Measurements from ENCODE around the gene SPEF2.
"Not testable (repeated sequence)": the region's sequence is repeated elsewhere in the genome, so short reads cannot be mapped to it uniquely, and the experiment has no call there.

The SPEF2 gene

GRCh38 chr5:35659556-35659955, 41.9 kb downstream of the SPEF2 start:
- no peak for DNase-seq (ENCODE audit: low read depth)

GRCh38 chr5:35660451-35660850, 42.8 kb downstream of the SPEF2 start:
- DNase-seq (ENCODE audit: low read depth): peak; percentile 23

- no peak for DNase-seq (ENCODE audit: low read depth)
Measured at GRCh38 chr5:35664584-35664983, 46.9 kb downstream of the SPEF2 start.

GRCh38 chr5:35665096-35665495, 47.4 kb downstream of the SPEF2 start:
- DNase-seq (ENCODE audit: low read depth): no peak

- no peak for DNase-seq (ENCODE audit: low read depth)
Measured at GRCh38 chr5:35668319-35668718, 50.7 kb downstream of the SPEF2 start.

- DNase-seq (ENCODE audit: low read depth): no peak
Measured at GRCh38 chr5:35668794-35669193, 51.1 kb downstream of the SPEF2 start.

- DNase-seq (ENCODE audit: low read depth): peak; percentile 22
Measured at GRCh38 chr5:35671541-35672295, 54.1 kb downstream of the SPEF2 start.

GRCh38 chr5:35672296-35672655, 54.6 kb downstream of the SPEF2 start:
- not testable (repeated sequence) for DNase-seq (ENCODE audit: low read depth)

GRCh38 chr5:35672995-35673394, 55.3 kb downstream of the SPEF2 start:
- no peak for DNase-seq (ENCODE audit: low read depth)

GRCh38 chr5:35674049-35674448, 56.4 kb downstream of the SPEF2 start:
- DNase-seq (ENCODE audit: low read depth): no peak

GRCh38 chr5:35675392-35675791, 57.7 kb downstream of the SPEF2 start:
- DNase-seq (ENCODE audit: low read depth): no peak

- no peak for DNase-seq (ENCODE audit: low read depth)
Measured at GRCh38 chr5:35677878-35678277, 60.2 kb downstream of the SPEF2 start.

- no peak for DNase-seq (ENCODE audit: low read depth)
Measured at GRCh38 chr5:35678661-35679060, 61.0 kb downstream of the SPEF2 start.

- no peak for DNase-seq (ENCODE audit: low read depth)
Measured at GRCh38 chr5:35679357-35679756, 61.7 kb downstream of the SPEF2 start.

GRCh38 chr5:35681911-35682310, 64.2 kb downstream of the SPEF2 start:
- DNase-seq (ENCODE audit: low read depth): no peak

- DNase-seq (ENCODE audit: low read depth): no peak
Measured at GRCh38 chr5:35683466-35683865, 65.8 kb downstream of the SPEF2 start.

GRCh38 chr5:35685161-35685560, 67.5 kb downstream of the SPEF2 start:
- peak; percentile 3 for DNase-seq (ENCODE audit: low read depth)

- DNase-seq (ENCODE audit: low read depth): no peak
Measured at GRCh38 chr5:35687961-35688360, 70.3 kb downstream of the SPEF2 start.

- no peak for DNase-seq (ENCODE audit: low read depth)
Measured at GRCh38 chr5:35694481-35694880, 76.8 kb downstream of the SPEF2 start.

GRCh38 chr5:35698047-35698808, 80.6 kb downstream of the SPEF2 start:
- DNase-seq (ENCODE audit: low read depth): no peak

GRCh38 chr5:35707659-35708058, 90.0 kb downstream of the SPEF2 start:
- DNase-seq (ENCODE audit: low read depth): no peak

- no peak for DNase-seq (ENCODE audit: low read depth)
Measured at GRCh38 chr5:35709688-35710087, 92.0 kb downstream of the SPEF2 start.

GRCh38 chr5:35717718-35718117, 100.1 kb downstream of the SPEF2 start:
- no peak for DNase-seq (ENCODE audit: low read depth)

- no peak for DNase-seq (ENCODE audit: low read depth)
Measured at GRCh38 chr5:35735718-35736117, 118.1 kb downstream of the SPEF2 start.
